PFSK-1 (cell line): ENCODE data around the gene SLC35A3.

Experiments
- FOXP2 ChIP-seq: optimal IDR thresholded peaks from 2 replicates; pipeline ENCODE3; 2011; ENCODE audit warnings: borderline replicate concordance, control low read depth, inconsistent platforms; ENCODE audit not compliant: insufficient read depth; ENCODE audit errors: extremely low read length, extremely low read depth
- POLR2AphosphoS5 ChIP-seq: IDR thresholded peaks from 2 replicates; pipeline ENCODE4 v1.6.1; 2012; ENCODE audit warnings: low read depth, mild to moderate bottlenecking, control low read depth, low read length, moderate library complexity
- SIN3A ChIP-seq: IDR thresholded peaks from 2 replicates; pipeline ENCODE4 v1.6.1; 2012; ENCODE audit warnings: mild to moderate bottlenecking, low read length, moderate library complexity, borderline replicate concordance; ENCODE audit not compliant: insufficient read depth
- TAF1 ChIP-seq: IDR thresholded peaks from 2 replicates; pipeline ENCODE4 v1.6.1; 2012; ENCODE audit warnings: low read length, control low read depth, borderline replicate concordance; ENCODE audit not compliant: insufficient read depth
- TF ChIP-seq, protein P1 (sequence below), 2 experiments: IDR thresholded peaks; 2 replicates each; pipeline versions ENCODE4 v1.6.1 to v1.8.0; 2011 to 2012; ENCODE audit warnings: low read depth in 2 of 2, low read length in 2 of 2, control low read depth in 1 of 2, inconsistent platforms in 1 of 2, mild to moderate bottlenecking in 1 of 2, moderate library complexity in 1 of 2; ENCODE audit not compliant: insufficient read depth in 1 of 2

SLC35A3 gene

GRCh38 chr1:99996951-99997350 is 27.2 kb downstream of the SLC35A3 start:
- TF ChIP-seq SIN3A: no peak
- no peak for TF ChIP-seq POLR2AphosphoS5
- no peak for TF ChIP-seq FOXP2
- TF ChIP-seq, protein P1, sequence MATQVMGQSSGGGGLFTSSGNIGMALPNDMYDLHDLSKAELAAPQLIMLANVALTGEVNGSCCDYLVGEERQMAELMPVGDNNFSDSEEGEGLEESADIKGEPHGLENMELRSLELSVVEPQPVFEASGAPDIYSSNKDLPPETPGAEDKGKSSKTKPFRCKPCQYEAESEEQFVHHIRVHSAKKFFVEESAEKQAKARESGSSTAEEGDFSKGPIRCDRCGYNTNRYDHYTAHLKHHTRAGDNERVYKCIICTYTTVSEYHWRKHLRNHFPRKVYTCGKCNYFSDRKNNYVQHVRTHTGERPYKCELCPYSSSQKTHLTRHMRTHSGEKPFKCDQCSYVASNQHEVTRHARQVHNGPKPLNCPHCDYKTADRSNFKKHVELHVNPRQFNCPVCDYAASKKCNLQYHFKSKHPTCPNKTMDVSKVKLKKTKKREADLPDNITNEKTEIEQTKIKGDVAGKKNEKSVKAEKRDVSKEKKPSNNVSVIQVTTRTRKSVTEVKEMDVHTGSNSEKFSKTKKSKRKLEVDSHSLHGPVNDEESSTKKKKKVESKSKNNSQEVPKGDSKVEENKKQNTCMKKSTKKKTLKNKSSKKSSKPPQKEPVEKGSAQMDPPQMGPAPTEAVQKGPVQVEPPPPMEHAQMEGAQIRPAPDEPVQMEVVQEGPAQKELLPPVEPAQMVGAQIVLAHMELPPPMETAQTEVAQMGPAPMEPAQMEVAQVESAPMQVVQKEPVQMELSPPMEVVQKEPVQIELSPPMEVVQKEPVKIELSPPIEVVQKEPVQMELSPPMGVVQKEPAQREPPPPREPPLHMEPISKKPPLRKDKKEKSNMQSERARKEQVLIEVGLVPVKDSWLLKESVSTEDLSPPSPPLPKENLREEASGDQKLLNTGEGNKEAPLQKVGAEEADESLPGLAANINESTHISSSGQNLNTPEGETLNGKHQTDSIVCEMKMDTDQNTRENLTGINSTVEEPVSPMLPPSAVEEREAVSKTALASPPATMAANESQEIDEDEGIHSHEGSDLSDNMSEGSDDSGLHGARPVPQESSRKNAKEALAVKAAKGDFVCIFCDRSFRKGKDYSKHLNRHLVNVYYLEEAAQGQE (IDR thresholded peaks at IDR 0.05; ENCODE audit: insufficient read depth in 1 of 2, low read depth in 2 of 2, low read length in 2 of 2): no peak
- TF ChIP-seq TAF1: no peak

DNA sequence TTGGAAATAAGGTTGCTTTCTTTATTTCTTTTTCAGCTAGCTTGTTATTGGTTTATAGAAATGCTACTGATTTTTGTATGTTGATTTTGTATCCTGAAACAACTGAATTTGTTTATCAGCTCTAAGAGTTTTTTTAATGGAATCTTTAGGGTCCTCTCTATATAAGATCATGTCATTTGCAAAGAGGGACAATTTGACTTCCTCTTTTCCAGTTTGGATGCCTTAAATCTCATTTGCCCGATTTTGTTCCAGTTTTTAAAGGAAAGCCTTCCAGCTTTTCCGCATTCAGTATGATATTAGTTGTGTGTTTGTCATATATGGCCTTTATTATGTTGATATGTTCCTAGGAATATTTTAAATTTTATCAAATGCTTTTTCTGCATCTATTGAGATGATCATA is 31.7 kb downstream of the SLC35A3 start:
- TF ChIP-seq POLR2AphosphoS5: no peak
- TF ChIP-seq, protein P1 (IDR thresholded peaks at IDR 0.05; ENCODE audit: insufficient read depth in 1 of 2, low read depth in 2 of 2, low read length in 2 of 2): no peak
- no peak for TF ChIP-seq SIN3A
- TF ChIP-seq TAF1: no peak
- TF ChIP-seq FOXP2: no peak

DNA sequence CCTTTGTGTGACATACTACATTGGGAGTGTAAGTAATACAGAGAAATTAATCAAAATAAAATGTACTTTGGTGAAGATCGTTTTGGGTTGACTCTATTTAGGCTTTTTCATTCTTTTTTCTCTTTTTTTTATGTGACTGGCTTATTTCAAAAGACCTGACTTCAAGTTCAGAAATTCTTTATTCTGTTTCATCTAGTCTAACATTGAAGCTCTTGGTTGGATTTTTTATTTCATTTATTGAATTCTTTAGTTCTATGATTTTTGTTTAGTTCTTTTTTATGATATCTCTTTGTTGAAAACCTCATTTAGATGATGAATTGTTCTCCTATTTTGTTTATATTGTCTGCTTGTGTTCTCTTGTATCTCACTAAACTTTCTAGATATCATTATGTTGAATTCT is 35.6 kb downstream of the SLC35A3 start:
- no peak for TF ChIP-seq TAF1
- TF ChIP-seq, protein P1 (IDR thresholded peaks at IDR 0.05; ENCODE audit: insufficient read depth in 1 of 2, low read depth in 2 of 2, low read length in 2 of 2): no peak

DNA sequence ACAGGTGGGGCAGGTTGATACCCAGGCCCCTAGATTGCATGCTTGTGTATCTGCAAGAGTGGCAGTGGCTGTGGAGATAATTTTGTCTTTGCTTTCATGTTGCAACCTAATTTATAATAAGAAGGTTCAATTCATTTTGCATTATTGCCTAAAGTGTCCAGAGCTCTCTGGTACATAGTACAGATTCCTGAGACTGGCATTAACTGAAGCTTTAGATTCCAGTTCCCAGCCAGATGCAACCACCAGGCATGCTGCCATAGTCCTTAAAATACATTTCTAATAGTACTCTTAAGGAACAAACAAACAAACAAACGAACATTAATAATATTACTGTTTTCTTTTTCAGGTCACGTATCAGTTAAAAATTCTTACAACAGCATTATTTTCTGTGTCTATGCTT is 36.9 kb downstream of the SLC35A3 start:
- TF ChIP-seq, protein P1 (IDR thresholded peaks at IDR 0.05; ENCODE audit: insufficient read depth in 1 of 2, low read depth in 2 of 2, low read length in 2 of 2): no peak
- TF ChIP-seq FOXP2 (no peak), POLR2AphosphoS5 (no peak), SIN3A (no peak), TAF1 (no peak)

DNA sequence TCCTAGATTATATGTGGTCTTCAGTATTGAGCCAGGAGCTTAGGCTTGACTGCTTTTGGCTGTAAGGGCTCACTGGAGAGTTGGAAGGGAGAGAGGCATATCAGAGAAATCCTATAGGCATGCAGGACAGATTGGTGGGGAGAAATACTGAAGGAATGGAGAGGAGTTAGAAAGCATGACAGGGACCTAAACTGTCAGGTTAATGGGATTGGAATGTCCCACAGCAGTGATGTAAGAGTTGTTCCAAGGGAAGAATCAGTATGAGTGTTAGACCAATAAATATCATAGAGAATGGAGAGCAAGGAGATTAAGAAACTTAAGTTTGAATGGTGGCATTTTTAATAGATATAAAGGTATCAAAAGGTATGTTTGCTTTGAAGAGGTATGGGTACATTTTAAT is 39.7 kb downstream of the SLC35A3 start:
- TF ChIP-seq FOXP2: no peak
- no peak for TF ChIP-seq TAF1
- no peak for TF ChIP-seq SIN3A
- TF ChIP-seq POLR2AphosphoS5: no peak
- TF ChIP-seq, protein P1 (IDR thresholded peaks at IDR 0.05; ENCODE audit: insufficient read depth in 1 of 2, low read depth in 2 of 2, low read length in 2 of 2): no peak
